ENCODE data around the gene HBZ.
"Not testable (repeated sequence)": the region's sequence is repeated elsewhere in the genome, so short reads cannot be mapped to it uniquely, and the experiment has no call there.

The HBZ gene

DNA sequence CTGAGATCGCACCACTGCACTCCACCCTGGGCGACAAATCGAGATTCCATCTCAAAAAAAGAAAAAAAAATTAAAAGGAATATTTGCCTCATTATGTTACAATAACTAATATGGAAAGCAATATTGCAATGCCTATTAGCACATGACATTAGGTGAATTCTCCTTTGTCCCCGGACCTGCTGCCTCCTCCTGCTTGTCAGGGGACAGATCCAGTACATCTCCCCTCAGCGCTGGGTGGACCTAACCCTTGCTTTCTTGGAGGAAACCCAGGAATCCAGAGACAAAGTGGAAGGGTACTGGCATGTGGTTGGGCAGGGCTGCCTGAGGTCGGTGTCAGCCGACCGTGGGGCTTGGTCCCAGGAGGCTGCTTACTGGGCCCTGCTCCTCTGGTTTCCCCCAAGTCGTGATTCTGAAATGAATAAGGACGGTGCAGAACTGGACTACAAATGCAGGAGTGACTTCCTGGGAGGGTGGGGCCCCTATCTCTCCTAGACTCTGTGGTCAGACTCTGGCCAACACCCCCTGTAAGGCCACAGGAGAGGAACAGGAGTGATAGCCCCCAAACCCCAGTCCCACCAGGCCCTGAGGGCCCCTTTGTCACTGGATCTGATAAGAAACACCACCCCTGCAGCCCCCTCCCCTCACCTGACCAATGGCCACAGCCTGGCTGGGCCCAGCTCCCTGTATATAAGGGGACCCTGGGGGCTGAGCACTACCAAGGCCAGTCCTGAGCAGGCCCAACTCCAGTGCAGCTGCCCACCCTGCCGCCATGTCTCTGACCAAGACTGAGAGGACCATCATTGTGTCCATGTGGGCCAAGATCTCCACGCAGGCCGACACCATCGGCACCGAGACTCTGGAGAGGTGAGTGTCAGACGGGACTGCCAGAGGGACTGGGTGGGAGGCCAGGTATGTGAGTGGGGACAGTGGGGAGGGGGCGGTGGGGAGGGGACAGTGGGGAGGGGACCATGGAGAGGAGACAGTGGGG lies at the start of gene HBZ:
Gene HBZ, plus strand, starts transcription at position 504 of the 988 bp plus-strand sequence. Its CDS starts 266 bp downstream, at position 770.
- DNase-seq: no peak

DNA sequence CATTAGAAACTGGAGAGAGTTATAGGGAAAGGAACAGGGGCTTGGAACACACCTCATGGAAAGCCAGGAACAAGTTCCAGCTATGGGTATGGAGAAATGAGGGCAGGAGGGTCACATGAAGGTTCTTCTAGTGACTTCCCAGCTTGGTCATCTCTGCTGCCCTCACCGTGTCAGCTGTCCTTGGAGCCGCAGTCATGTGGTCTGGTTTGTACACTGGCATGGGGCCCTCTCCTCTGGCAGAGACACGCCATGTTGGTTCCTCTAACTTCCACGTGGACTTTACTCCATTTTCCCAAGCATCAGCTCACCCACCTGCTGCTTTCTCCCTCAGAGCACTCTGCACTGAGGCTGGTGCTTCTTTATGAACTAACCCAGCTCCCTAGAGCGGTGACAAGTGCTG lies 48.1 kb upstream of the HBZ start:
- DNase-seq: no peak

DNA sequence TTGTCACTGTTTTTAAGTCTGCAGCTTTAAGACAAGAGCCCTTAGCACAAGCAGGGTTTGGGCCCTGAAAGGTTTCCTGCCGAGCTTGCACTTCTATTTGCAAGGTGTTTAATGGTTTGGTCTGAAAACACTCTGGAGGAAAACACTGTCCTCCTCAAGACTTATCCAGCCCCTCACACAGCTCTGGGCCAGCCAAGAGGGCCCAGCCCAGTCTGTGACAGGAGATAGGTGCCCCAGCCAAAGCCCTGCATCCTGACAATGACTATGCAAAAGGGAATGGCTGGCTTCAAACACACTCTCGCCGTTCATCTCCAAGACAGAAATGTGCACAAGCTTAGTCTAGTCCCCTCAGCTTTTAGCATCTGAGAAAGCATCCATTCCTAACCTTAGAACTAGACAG lies 47.5 kb upstream of the HBZ start:
- DNase-seq: no peak

DNA sequence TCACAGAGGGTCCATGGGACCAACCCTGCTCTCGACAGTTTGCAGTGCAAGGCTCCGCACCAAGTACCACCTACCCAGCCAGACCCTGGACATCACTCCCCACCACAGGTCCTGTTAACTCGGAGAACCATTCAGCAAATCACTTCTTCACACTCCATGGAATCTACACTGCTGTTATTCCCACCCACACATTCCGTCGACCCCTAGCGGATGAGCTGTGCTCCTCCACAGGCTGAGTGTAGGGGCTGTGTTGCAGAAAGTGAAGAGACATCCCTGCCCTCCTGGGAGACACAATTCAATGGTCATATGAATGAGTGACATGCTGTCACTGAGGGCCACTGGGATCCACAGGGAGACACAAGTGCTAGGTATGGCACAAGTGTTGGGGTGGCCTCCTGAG lies 46.9 kb upstream of the HBZ start:
- no peak for DNase-seq

DNA sequence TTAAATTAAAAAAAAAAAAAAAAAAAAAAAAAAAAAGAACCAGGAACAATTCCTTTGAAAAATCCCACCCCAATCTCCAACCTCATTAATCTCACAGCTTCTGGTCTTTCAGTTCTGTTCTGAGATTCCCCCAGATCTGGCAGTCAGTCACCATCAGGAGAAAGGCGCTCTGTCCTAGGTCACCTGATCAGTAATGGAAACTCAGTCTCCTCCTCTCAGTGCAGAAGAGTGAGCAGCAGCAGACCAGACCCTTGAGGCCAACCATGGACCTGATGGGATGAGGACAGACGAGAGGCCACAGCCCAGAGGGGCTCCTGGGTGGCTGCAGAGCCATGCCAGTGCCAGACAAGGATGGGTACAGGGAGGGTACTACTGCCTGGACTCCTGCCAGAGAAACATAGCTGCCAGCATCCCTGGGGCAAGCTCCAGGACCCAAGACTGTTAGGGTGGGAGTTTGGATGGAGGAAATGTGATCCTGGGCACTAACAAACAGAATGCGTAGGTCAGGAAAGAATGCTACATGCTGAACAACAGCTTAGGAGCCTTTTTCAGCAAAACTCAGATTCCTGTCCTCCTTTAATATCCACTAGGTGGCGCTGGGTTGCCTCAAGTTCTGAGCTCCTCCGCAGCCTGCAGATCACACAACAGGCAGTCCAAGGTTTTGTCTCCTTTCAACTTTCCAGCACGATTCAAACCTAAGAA lies 45.7 kb upstream of the HBZ start:
- peak; percentile 43 to 82 for DNase-seq

DNA sequence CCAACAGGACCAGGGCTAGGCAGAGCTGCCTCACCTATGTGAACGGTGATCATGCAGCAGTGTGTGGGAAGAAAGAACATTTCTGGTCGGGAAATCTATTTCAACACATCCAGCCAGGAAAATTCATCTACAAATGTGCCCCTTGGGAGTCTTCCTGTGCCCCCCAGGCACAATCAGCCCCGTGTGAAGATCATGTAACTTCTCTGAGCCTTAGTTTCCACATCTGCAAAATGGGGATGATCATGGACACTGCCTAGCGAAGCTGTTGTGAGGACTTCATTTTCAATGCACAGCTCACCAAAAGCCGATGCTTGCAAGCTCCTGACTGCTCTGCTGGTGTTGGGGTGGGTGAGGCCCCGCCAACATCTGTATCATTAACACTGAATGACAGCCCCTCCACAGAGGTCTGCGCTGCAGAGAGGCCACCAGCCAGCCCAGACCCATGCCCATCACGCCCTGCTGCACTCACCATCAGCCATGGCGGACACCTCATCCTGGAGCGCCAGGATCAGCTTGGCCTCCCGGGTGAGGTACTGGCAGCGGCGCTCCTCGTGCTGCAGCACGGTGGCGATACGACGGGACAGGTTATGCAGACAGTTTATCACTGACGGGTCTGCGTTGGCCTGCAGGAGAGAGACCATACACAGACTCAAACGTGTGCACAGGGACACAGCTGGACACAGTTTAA lies 40.1 kb upstream of the HBZ start:
- DNase-seq: no peak

DNA sequence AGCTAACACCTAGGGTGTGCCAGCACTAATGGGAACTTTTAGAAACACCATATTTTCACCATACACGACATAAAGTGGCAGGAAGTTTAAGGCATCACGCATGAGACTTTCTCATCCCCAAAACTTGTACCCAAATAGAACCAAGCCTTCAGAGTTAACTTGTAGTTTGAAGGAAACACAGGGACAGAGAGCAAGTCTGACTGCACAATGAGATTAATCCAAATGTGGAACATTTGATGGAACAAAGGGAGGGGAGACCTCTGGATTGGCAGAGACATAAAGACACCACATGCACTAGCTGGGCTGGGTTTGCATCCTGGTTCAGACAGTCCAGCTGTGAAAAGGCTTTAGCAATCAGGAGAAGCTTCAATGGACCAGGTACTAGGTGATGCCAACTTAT lies 38.1 kb upstream of the HBZ start:
- no peak for DNase-seq

DNA sequence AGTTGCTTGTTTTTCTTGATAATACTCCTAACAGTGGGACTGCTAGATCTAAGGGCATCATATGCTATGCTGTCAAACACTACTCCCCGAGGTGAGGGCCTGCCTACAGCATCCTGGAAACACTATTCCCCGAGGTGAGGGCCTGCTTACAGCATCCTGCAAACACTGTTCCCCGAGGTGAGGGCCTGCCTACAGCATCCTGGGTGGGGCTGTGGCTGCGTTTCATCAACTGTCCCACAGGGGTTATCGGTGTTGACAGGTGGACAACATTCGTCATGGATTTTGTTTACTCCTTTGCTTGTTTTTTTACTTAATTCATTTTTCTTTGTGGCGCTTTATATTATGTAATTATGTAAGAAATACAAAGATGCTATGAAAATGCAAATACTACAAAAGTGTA lies 36.4 kb upstream of the HBZ start:
- DNase-seq: no peak

DNA sequence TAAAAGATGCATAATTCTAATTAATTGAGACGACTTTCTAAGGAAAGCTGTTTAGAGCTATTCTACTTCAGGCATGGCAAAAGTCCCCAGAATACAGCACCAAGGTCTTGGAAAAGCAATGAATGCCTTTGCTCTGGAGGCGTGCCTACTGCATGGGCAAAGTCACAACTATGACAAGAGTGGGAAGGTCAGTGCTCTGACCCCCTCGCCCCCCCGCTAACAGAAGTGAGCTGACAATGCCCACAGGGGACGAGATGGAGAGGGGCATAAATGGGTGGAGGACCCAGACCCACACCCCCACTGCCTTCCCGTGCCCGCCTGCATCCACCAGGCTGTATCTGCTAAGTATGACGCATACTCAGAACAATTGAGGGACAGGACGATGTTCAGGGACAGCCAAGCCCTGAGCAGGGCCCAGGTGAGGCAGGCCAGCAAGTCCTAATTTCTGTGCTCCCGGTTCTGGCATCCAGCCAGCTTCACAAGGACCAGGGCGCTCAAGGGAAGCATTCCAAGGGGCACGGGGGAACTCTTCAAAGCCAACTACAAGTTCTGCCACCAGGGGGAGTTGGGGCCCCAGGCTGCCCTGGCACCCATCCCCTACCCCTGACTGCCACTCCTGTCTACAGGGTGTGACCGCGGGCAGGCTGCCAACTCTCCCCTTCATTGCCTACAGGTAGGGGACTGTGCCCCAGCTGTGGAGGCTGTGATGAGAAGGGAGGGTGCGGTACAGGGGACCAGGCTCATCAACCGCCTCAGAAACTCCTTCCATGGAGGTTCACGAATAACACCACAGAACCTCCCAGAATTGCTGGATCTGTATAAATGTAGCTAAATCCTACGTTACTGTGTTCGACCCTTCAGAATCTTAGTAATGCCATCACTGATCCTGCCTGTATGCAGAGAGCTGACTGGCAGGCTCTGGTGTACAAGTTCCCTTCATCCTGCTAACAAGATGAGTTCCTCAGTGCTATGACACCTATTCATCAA lies 34.8 kb upstream of the HBZ start:
- DNase-seq: peak; percentile 31 to 52

DNA sequence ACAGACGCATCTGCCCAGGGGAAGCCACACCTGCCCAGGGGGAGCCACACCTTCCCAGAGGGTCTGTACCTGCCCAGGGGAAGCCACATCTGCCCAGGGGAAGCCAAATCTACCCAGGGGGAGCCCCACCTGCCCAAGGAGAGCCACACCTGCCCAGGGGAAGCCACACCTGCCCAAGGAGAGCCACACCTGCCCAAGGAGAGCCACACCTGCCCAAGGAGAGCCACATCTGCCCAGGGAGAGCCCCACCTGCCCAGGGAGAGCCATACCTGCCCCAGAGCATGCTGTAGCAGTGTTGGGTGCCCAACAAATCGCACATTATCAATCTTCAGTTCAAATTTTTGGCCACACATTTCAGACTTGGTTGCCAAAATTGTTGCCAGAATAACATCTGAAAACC lies 33.6 kb upstream of the HBZ start:
- no peak for DNase-seq

DNA sequence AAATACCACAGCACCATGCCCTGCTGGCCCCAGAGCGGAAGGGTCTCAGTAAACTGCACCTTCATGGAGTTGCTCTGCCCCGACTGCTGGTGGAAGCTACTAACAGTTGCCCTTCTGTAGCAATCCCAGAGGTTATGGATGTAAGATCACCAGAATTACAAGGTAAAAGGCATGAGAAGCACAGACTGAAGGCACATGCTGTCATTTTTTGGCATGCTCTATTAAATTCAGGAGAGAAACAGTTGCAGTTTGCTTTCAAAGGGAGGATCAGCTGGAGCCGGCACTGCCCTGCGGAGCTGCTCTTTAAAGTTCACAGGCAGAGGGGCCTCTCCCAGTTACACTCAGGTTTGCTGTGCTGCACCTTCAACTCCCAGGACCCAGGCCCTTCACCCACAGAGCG lies 33.1 kb upstream of the HBZ start:
- no peak for DNase-seq

DNA sequence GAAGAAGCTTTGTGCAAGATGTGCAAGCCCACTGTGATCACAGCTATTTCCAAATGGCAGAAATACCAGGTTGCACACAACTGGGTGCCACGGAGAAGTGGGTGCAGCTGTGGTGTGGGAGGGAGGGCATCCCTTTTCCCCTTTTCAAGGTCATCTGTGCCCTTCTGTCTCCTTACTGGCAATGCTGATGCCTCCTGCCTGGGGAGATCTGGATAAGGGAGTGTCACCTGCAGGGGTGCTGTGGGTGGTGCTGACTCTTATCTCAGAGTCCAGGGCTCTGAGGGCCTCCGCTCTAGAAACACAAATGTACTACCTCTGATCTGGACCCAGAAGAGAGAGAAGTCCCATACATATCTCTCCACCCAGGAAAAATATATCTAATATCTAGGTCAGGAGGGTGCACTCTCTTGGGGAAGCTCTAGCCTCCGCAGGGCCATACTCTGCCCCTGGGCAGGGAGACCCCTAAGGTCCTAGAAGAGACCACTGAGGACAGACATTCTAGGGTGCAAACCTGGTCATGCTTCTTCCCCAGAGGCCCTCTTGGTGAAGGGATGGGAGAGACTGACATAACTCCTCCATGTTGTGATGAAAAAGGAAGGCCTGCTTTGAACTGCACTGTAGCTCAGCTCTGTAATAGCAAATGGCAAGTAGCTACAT lies 32.5 kb upstream of the HBZ start:
- no peak for DNase-seq

DNA sequence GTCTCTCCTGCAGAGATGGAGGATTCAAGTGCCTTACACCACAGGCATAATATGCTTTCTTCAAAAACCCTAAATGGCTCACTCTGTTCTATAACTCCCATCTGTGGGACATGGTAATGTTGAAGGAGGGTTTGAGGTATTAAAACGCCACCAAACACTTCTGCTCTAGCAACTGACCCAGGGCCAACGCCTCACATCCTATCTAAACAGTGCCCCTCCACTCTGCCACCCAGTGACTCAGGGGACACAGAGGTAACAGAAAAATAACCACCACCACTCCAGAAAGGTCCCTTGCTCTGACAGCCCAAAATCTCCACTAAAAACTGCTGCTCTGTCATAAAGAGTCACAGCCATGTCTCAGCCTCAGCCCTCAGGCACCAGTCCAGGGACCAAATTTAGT lies 31.7 kb upstream of the HBZ start:
- DNase-seq: no peak

DNA sequence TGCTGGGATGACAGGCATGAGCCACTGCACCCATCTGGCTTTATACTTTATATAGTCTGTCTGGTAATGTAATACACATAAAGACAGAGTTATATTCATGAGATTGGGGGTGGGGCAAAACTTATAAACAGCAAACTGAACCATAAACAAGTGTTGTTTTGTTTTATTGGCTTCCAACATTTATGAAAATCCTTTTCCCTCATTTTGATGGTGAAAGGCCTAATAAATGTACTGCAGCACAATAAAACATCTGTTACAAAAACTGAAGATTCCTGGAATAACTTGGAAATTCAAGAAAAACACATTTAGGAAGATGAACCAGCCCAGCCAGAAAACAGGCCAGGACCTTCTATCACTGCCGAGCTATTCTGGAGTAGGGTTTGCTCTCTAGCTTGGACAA lies 30.1 kb upstream of the HBZ start:
- DNase-seq: no peak

DNA sequence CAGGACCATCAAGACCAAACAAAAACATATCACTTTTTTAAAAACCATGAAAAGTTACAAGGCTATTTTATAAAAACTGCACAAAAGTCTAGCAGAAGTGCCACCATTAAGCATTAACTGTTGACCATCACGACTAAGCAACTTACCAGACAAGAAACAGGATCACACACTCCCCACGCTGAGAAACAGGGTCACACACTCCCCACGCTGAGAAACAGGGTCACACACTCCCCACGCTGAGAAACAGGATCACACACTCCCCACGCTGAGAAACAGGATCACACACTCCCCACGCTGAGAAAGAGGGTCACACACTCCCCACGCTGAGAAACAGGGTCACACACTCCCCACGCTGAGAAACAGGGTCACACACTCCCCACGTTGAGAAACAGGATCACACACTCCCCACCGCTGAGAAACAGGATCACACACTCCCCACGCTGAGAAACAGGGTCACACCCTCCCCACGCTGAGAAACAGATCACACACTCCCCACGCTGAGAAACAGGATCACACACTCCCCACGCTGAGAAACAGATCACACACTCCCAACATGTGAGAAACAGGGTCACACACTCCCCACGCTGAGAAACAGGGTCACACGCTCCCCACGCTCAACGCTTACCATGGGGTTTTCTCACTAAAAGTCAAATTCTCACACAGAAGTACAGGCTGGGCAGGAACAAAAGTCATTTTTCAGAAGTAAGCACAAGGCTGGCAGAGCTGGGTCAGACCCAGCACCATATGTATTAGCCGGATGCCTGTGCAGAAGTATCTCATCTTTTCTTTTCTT lies 28.7 kb upstream of the HBZ start:
- not testable (repeated sequence) for DNase-seq

DNA sequence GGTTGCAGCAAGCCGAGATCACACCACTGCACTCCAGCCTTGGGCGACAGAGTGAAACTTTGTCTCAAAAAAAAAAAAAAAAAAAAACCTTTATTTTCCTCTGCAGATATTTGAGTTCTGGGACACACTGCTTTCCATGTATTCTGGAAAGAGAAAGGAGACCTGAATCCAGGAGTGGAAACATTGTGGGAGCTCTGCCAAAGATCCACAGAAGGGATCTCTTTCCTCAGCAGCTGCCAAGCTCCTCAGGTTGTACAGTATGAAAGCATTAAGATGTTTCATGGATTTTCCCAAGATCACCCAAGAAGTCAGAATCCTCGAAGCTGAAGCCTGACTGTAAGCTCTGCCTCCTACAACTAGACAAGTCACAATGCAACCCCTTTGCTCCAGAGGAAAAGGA lies 27.4 kb upstream of the HBZ start:
- no peak for DNase-seq

DNA sequence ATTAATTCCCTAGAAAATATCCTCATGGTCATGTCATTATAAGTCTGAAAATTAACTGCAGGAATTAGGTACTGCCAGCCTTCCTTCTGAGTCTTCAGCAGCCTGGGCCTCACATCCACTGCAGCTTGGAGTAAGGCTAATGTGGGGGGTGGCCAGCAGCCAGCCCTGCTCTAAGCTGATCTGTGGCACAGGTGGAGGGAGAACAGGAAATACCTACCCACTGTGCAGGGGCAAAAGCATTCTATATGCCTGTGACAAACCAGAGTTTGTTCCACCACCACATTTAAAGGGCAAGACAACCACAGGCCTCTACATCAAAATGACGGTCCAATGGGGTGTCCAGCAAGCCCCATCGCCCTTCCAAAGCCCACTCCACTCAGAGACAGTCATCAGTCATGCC lies 23.4 kb upstream of the HBZ start:
- no peak for DNase-seq

DNA sequence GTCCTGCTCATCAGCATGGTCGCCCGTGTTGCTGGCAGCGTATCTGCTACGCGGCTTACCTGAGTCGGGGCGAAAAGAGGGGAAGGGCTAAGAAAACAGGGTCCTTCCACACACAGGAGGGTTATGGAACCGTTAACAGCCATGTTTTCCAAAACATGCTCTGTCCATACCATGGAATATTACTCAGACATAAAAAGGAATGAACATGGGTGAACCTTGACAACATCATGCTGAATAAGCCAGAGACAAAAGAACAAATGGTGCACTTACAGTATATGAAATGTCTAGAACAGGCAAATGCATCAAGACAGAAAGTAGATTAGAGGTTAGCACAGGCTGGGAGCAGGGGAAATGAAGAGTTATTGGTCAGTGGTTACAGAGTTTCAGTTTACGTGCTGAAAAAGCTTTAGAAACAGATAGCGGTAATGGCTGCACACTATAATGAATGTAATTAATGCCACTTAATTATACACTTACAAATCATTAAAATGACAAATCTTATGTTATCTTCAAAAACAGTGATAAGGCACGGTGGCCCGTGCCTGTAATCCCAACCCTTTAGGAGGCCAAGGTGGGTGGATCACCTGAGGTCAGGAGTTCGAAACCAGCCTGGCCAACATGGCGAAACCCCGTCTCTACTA lies 21.8 kb upstream of the HBZ start:
- no peak for DNase-seq

DNA sequence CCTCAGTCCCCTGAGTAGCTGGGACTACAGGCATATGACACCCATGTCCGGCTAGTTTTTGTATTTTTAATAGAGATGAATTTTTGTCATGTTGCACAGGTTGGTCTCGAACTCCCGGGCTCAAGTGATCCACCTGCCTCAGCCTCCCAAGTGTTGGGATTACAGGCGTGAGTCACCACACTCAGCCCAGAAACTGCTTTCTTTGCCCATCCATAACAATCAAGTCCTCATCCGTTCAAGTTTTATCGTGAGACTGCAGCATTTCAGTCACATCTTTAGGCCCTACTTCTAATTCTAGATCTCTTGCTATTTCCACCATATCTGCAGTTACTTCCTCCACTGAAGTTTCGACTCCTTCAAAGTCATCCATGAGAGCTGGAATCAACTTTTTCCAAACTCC lies 20.3 kb upstream of the HBZ start:
- no peak for DNase-seq

DNA sequence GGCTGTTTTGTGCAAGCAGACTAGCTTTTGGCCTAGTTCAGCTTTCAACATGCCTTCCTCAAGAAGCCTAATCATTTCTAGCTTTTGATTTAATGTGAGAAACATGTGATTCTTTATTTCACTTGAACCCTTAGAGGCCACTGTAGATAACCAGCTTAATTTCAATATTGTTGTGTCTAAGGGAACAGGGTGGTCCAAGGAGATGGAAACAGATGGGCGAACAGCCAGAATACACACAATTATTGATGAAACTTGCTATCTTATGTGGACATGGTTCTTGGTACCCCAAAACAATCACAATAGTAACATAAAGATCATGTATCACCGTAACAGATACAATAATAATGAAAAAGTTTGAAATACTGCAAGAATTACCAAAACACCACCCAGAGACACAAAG lies 18.7 kb upstream of the HBZ start:
- DNase-seq: no peak

DNA sequence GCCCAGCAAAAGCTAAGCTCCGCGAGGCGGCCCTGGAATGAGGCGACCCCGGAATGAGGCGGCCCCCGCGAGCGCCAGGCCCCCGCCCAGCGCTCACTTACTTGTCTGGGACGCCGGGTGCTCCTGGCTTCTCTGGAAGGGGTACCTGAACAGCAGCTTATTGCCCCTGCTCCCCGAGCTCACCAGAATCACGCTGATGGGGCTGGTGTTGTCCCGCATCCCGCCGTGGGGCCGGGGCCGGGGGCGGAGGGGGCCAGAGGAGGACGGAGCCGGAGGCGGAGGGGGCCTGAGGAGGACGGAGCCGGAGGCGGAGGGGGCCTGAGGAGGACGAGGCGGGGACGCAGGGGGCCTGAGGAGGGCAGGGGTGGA lies 14.4 kb upstream of the HBZ start:
- no peak for DNase-seq

Measured in NCI-H446 (cell line).